GM19023 (cell line): Measurements from ENCODE around the gene STXBP6.

Experiments
- ATAC-seq: cut with Tn5 transposase; IDR thresholded peaks from one replicate; pipeline ENCODE4 v1.9.1; 2021; ENCODE audit warnings: mild to moderate bottlenecking, moderate library complexity; ENCODE audit not compliant: unreplicated experiment

The STXBP6 gene

DNA sequence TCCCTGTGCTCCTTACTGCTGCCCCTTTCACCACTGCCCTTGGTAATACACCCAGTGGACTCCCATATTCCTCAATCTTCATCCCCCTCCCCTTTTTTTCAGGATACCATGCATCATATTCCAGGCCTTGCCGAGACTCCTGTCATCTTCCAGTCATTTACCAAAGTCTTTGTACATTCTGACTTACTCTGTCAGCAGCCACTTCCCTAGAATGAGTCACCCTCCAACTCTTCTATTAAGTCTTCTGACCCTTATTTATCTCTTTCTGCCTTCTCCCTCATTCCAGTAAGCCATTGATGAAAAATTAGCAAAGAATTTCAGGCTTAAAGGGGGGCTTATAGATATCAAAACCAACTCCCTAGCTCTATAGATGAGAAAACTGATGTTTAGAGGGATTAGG lies 128.0 kb downstream of the STXBP6 start:
- no peak for ATAC-seq

GRCh38 chr14:24920265-24921075 lies 129.5 kb downstream of the STXBP6 start:
- ATAC-seq, result no peak

DNA sequence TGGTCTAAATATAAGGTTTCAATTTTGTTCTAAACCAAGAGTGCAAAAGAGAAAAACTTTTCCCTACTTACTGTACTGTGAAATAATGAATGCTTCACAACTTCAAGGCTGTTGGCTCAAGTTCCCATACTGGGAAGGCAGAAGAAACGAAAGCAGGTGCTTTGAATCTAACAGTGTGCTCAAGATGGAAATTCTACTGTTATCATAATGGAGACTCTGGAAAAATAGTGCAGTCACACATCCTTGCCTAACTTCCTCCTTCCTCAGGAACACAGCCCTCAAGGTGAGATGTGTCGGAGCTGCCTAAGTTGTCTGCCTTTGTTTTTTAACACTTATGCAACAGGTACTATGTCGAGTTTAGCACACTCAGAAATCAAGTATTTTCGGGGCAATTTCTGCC lies 131.1 kb downstream of the STXBP6 start:
- ATAC-seq, result no peak

- no peak for ATAC-seq
Measured at GRCh38 chr14:24915958-24916595, 133.9 kb downstream of the STXBP6 start.

DNA sequence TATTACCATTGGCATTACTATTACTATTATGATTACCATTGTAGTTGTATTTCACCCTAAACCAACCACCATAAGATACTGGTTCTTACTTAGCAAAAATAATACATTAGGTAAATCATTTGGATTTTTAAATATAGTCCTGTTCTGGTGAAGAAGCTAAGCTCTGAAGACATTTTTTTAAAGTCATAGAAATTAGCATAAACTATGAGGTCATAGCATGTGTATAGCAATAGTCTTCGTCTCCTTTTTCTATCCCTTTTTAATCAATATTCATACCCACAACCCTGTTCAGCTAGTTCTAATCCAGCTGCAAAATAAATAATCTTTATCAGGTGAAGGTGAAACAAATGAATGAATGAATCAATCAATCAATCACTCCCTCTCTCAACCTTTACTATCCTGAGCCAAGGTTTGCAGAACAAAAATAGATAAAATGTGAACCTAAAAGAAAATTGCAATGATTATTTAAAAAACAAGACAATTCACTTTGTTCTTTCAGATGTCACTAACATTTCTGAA lies 134.5 kb downstream of the STXBP6 start:
- ATAC-seq, result no peak

DNA sequence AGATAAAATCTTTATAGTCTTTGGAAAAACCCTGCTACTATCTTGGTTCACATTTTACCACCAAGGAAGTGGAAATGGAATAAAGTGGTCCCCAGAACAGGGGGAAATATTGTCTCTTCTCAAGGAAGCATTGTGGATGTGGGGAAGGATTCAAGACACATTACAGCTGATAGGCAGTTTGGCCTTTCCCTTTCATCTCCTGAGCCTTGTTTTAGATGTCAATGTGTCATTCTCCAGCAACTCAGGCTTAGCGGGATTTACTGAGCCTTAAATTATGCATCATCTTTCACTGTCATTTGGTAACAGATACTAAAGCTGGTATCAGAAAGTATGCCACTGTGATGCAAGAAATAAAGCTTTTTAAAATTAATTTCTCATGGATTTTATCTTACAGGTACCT lies 136.2 kb downstream of the STXBP6 start:
- ATAC-seq, result no peak

DNA sequence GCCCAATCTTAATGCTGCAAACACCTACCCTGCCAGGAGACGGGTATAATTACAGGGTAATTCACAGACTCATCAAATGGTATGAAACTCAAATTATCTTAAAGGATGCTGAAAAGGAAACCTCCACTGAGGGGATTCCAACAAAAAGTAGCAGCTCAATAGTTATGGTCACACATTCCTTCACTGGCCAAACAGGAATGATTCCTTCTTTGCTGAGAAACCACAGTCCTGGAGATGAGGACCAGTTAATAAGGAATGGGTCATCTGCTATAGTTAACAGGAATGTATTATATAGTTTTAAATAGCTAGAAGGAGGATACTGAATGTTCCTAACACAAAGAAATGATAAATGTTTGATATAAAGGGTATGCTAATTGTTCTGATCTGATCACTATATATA lies 136.9 kb downstream of the STXBP6 start:
- no peak for ATAC-seq

DNA sequence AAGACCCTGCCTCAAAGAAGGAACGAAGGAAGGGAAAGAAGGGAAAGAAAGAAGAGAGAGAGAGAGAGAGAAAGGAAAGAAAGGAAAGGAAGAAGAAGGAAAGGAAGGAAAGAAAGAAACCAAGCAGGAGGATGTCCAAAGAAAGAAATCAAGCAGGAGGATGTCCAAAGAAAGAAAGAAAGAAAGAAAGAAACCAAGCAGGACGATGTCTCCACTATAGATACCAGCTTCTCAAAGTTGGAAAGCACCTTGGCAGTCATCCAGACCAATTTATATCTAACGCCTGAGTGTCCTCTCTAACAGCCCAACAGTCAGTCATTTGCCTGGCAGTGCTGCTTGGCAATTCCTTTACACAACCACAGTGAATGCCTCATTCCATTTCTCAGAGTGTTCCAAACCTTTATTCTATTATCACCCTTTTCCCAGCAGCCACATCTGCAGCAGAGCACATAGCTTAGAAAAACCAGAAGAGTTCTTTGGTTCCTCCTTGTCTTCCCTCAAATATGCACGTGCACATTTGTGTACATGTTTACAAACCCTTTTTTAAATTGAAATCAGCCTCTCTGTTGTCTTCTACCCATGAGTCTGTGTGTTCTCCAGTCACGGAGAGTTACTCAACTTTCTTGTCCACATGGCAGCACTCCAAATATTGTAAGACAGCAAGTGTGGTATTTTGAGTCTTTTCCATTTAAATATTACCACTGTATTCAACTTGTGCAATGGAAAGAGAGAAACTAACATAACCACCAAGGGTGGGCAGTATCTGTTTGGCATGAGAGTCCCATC lies 138.4 kb downstream of the STXBP6 start:
- ATAC-seq, result no peak

DNA sequence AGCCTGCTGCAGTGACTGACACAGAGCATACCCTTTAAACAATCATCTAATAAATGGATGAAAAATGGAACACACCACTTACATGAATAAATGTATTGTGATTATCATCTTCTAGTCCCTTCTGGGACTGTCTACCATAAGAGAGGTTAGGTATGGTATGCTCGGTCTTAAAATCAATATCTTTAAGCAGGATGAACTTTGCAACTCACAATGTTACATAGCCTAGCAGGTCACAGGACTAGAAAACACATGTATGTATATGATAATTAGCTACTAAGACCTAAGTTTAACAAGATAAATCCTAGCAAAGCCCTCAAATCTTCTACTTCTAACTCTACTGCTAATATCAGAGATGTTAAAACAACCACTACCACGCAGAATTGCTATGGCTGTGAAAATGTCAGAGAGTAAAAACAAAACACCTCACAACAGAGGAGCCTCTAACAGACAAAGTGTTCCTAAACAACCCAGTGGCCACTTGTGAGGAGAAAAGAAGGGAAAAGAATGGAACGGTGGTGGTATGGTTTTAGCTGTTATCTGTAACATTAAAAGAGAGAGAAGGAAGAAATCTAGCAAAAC lies 139.4 kb downstream of the STXBP6 start:
- ATAC-seq, result no peak

- no peak for ATAC-seq
Measured at GRCh38 chr14:24909523-24910302, 140.2 kb downstream of the STXBP6 start.

DNA sequence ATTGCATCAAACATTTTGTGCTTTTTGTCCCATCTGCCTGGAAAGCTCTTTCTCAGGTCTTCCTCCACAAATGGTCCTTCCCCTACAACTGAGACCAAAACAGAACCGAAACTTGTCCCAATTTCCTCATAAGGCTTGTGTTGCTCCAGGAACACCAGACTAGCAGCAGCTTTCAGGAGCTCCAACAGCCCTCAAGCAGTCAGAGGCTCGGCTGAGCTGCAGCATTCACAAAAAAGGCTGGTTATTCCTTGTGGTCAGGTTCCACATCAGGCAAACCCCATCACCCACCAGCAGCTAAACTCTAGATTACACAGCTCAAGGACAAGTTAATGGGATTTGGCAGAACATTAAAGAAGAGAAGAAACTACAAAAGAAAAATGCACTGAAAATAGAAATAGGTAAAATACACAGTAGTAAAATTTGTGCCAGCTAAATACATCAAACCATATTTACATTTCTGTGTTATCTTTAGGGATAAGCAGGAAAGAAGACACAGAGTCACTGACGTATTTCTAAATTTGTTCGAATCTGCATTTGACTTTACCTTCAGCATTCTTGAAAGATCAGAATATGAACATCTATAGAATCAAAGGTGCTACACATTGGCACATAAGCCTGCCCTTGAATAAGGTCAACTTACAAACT lies 141.2 kb downstream of the STXBP6 start:
- no peak for ATAC-seq

DNA sequence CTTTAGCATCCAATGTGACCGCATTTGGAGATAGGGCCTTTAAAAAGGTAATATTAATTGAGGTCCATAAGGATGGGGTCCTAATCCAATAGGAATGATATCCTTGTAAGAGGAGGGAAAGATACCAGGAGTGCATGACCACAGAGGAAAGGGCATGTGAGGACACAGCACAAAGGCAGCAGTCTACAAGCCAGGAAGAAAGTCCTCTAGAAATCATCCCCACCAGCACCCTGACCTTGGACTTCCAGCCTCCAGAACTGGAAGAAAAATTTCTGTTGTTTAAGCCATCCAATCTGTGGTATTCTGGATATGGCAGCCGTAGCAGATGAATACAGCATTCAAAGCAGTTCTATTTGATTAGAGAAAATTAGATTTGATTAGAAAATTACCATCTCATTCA lies 145.4 kb downstream of the STXBP6 start:
- ATAC-seq, result no peak

- ATAC-seq, result no peak
Measured at GRCh38 chr14:24903337-24903736, 146.6 kb downstream of the STXBP6 start.

- no peak for ATAC-seq
Measured at GRCh38 chr14:24900269-24901100, 149.5 kb downstream of the STXBP6 start.

DNA sequence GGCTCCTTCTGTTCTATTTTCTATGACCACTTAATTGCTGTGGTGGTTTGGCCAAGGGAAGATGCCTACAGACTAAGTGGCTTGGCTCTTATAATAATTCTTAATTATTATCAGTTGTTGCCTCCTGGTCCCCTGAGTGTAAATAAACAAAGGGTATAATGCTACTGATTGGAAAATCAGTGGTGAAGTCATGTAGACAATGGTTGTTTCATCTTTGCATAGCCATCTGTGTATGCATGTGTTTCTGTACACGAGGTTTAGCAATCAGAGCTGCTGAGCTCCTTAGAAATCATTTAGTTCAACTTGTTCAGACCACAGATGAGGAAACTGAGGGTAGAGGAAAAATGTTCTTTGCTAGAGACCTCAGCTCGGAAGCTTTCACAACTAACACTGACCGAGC lies 152.2 kb downstream of the STXBP6 start:
- ATAC-seq, result no peak

- ATAC-seq, result no peak
Measured at GRCh38 chr14:24895622-24896021, 154.3 kb downstream of the STXBP6 start.

DNA sequence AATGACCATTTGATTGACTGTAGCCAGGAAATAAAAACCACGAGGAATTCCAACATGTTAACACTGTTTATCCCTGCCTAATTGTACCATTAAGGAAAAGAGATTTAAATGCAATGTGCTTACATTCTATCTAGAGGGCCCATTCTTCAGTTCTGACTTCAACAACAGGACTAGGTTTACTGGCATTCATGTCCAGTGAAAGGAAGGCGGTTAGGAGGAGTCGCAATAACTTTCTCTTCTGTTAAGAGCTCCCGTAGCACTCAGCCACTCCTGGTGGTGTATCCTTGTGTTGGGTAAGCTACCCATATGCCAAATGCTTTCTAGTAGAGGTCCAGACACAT lies 154.7 kb downstream of the STXBP6 start:
- ATAC-seq, result no peak

GRCh38 chr14:24894583-24895242 lies 155.2 kb downstream of the STXBP6 start:
- ATAC-seq, result no peak
